Stimulated activated CD8-positive, alpha-beta memory T cell treated with anti-CD3 and anti-CD28 coated beads, Interleukin-4, amount 100 ng/mL, for 1 hour (primary cell): Measurements from ENCODE around the gene ABHD17C.

Experiments
- DNase-seq, 2 donors: peaks; one replicate each; pipeline ENCODE4 v3.0.0-alpha.2; 2020; ENCODE audit warnings: low read depth in 2 of 2, low spot score in 1 of 2

ABHD17C gene

DNA sequence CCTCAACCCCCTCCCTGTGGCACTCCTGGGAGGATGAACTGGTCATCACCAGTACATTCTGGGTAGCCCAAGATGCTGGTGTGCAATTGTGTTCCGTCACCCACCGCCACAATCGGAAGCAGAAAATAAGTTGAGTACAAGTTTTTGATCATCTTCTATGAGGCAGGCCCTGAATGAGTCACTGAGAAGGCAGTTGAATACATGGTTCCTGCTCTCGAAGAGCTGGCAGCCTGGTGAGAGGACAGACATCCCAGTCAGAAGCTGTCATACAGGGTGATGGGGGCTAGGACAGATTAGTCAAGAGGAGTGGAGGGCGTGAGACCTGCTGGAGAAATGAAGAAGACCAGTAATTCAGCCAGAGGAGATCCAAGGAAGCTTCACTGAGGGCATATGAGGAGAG is 90.2 kb downstream of the ABHD17C start:
- DNase-seq: no peak

DNA sequence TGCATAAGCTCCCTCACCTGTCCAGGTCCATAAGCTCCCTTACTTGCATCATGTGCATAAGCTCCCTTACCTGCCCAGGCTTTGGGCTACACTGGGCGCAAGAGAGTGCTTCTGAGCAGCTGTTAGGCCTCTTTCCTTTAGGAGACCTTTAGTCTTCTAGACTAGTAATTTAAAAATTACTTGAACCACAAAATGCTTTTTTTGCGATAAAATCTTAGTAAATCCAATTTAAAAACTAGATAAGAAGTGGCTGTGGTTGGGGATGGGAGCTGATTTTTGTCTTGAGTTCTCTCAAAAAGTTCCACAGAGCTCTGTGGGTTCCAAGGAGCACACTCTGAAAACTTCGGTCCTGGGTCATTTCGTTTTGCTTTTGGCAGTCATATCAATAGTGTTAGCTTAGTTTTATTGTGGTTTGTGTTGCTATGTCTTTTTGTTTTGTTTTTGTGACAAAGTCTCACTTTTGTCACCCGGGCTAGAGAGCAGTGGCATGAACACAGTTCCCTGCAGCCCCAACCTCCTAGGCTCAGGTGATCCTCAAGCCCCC is 90.8 kb downstream of the ABHD17C start:
- DNase-seq: no peak

DNA sequence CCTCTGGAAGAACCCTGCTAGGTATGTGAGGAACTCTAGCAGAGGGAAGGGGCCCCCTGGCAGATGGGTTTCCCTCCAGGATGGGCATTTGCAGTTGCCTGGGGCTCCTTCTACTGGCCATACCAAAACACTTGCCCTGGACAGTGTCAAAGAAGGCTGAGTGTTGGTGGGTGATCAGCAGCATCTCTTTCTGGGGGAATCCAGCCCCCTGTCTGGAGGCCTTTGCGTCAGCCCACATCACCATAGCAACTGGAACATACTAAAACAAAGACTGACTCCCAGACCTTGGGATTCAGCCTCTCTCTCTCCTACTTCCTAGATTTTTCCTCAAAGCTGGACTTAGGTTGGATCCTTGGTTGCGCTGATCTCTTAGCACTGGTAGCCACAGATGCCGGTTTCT is 92.2 kb downstream of the ABHD17C start:
- no peak for DNase-seq

DNA sequence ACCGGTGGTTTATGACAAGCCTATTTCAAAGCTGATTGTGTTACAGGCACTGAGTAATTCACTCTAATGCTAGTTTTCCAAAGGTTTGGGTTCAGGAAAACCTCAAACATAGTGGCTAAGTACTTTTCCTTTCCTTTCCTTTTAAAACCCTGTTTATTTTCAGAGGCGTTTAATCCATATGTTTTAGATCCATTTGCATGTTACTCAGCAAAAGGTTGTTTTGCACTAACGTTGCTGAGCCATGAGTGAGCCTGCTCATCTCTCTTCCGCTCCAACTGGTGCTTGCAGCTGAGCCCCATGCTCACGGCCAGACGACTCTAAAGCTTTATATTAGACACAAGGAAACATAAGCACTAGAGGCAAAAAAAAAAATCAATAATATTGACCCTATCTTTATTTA is 93.4 kb downstream of the ABHD17C start:
- no peak for DNase-seq

DNA sequence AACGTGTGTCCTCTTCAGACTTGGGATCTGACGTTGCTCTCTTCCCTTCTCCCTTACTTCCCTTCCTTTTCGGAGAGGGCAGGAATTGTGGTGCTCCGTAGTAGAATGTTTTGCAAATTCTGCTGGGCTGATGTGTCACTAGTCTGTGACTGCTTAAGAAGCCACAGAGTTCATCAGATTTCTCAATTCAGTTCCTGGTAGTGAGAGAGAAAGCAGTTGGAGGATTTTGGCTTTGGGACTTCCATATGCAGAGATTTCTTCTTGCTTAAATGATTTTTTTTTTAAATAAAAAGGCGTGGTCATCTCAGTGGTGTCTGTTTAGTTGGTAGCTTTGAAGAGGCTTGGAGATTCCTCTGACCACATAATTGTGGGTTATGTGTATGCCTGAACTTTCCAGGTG is 94.2 kb downstream of the ABHD17C start:
- no peak for DNase-seq

DNA sequence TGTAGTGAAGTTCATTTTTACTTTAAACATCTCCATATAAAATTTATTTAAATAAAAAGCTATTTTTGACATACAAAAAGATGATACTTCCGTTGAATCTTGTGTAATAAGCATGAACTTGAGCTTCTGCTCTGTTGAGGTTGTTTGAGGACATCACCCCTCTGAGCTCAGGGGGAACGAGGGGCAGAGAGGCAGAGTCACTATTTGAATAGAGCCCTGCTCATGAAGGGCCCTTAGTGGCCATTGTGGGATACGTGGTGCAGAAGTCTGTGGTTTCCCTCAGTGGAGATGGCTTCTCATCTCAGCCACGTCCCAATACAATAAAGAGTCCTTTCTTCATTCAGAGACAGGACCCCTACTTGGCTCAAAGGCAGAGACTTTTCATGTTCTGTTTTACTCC is 94.7 kb downstream of the ABHD17C start:
- no peak for DNase-seq

DNA sequence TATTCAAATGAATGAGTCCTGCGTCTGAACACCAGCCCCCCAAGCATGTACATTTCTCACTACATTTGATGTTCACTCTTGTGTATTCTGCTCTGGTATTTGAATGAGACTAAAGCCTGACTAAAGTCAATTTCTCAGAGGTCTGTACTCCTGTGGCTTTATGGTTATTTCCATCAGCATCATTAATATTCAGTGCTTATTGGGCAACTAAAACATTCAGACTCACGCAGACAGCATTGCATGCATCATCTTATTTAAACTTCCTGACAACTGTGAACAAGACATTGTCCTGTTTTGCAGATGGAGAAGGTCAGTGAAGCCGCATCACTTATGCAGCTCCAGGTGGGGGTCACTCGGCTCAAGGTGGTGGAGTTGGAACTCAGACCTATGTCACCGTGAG is 95.1 kb downstream of the ABHD17C start:
- no peak for DNase-seq

DNA sequence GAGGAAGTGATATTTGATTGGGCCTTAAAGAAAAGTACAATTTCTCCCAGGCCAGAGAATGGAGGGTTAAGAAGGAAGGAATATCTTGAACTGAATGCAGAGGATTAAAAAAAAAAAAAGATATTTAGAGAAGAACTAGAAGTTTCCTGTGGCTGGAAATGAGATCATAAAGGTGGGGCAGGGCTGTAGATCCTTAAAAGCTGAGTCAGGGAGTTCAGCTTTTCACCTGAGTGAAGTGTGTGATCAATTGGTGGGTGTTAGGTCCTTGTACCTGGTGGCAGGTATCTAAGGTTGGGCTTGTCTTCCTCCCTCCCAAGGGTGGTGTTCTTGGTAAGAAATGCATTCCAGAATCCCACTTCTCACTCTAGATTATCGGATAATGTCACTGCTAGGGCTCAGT is 95.9 kb downstream of the ABHD17C start:
- DNase-seq: no peak

DNA sequence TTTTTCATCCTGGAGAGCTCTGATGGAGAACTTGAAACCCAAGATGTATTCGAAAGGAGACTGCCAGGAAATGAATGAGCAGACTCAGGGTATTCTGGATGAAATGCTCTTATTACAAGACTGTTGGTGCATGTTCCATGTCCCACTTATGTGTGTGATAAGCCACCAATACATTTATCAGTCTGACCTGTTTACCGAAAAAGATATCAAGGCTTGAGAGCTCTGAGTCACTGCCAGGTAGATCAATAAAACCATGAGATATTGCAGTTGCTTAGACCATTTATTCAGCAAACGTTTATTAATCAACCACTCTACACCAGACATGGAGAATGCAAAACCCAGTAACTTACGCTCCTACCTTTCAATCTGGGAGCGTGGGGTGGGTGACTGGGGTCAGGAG is 101.3 kb downstream of the ABHD17C start:
- DNase-seq: no peak

DNA sequence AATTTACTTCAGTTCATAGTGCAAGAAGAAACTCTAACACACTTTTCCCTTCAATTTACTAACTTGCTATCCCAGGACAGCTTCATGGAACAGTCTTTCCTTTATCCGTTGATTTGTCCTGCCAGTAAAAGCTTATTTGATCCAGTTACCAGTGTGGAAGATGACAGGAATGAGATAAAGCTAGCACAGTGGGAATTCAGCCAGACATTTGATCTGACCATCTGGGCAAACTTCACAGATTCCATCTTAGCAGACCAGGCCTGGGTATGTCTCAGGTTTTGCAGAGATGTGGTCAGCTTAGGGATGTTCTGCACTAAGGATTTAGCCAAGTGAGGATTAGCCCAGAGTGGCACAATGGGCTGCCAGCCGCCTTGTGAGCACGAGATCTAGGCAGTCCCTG is 103.8 kb downstream of the ABHD17C start:
- no peak for DNase-seq

DNA sequence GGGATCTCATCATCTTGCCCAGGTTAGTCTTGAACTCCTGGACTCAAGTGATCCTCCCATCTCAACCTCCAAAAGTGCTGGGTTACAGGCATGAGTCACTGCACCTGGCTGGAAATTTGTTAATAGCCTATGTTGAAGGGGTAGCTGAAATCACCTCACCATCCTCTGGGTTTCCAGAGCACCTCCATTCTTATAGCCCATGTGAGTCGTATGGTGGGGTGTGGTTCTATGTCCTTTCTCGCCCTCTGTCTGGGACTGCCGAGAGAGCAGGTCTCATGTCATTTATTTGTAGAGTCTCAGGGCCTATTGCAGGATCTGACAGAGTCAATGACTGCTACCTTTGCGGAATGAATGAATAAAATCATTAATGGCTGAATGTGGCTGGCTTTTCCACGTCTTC is 105.0 kb downstream of the ABHD17C start:
- DNase-seq: no peak

DNA sequence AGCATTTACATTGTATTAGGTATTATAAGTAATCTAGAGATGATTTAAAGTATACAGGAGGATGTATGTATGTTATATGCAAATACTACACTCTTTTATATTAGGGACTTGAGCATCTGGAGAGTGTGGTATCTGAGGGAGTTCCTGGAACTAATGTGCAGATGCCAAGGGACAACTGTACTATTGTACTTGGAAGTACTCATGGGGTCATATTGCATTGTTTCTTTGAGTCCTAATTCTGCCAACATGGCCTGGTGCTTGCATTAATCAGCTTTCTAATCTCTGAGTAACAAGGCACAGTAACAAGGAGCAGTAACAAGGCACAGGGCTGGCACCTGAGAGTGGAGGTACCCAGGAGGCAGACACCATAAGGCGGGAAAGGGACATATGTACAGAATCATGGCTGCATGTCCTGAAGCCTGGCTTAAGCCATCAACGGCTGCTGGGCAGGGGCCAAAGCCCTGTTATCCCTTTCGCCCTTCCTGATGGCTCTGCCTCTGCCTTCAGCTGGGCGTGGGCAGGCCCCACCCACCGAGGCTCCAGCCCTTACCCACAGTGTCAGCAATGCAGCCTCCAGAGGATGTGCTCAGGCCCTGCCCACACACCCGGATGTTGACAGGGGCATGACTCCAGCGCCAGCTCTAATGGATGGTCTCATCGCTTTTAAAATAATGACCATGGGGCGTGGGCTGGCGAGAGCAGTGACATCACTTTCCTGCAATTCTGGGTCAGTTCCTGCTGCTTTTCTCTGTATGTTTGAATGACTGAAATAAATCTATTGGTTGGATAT is 107.0 kb downstream of the ABHD17C start:
- DNase-seq: no peak

DNA sequence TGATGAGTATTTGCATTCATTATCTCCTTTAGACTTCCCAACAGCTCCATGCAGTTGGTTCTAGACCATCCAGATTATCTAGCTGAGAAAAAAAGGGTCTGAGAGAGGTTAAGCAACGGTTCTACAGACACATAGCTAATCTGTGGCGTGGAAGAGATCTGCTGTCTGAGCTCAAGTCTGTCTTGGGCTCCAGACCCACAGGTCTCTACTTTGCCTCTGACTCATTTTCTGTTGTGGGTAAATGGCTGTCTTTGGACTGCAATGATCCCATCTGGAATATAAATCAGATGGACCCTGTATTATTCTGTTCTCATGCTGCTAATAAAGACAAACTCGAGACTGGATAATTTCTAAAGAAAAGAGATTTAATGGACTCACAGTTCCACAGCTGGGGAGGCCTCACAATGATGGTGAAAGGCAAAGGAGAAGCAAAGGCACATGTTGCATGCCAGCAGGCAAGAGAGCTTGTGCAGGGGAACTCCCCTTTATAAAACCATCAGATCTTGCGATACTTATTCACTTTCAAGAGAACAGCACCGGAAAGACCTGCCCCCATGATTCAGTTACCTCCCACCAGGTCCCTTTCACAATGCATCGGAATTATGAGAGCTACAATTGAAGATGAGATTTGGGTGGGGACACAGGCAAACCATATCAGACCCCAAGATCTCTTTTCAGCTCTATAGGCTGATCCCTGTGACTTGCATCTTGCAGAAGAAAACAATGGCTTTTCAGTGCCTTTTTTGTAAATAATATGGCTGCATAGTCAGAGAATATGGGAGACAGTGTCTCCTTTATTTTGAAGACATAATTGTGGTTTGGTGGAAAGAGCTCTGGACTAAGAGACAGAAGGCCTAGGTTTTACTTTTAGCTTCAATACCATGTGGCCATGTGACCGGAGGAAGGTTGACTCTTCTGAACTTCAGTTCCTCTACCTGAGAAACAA is 108.7 kb downstream of the ABHD17C start:
- DNase-seq: no peak

DNA sequence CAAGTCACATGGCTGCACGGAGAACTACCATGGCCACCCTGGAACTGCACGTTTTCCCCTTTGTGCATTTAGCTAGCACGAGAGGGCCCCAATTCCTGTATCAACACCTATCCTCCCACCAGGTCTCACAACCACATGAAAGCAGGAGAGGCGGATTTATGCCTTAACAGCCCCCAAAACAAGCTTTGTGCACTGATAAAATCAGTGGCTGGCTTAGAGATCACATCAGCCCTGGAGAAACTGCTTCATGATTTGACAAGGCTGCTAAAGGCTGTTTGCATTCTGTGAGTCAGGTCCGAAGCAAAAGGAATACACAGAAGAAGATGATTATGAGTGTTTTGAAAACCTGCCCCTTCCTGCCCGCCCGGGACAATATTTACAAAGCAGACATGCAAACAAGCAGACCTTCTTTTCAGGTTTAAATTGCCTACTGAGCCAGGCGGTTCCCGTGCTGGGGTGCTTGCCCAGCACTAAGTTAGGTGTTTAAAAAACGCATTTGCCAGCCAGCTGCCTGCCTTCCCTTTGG is 109.9 kb downstream of the ABHD17C start:
- DNase-seq: no peak
